ENCODE data around the gene TCAIM.

TCAIM gene

GRCh38 chr3:44446929-44447328, 108.4 kb downstream of the TCAIM start:
- DNase-seq = no peak

GRCh38 chr3:44451441-44451840, 112.9 kb downstream of the TCAIM start:
- DNase-seq = no peak

GRCh38 chr3:44454258-44454657, 115.7 kb downstream of the TCAIM start:
- DNase-seq = no peak

GRCh38 chr3:44455318-44455717, 116.8 kb downstream of the TCAIM start:
- DNase-seq = no peak
